Epithelial cell of esophagus (primary cell): ENCODE measurements around the gene PUS1.

Experiments
- DNase-seq: peaks from one replicate; pipeline ENCODE4 v3.0.0; 2010; ENCODE audit warnings: low read depth
- H3K4me3 ChIP-seq: 2 replicates; pipeline ENCODE4 v1.5.1; 2011; ENCODE audit warnings: mild to moderate bottlenecking, low read length, control low read depth
- TF ChIP-seq, protein P1 (sequence below): IDR thresholded peaks from 2 replicates; pipeline ENCODE4 v1.5.1; 2011; ENCODE audit warnings: low read depth, mild to moderate bottlenecking, low read length, control low read depth, inconsistent platforms; ENCODE audit not compliant: insufficient read depth; ENCODE audit errors: missing control alignments

Gene PUS1

DNA sequence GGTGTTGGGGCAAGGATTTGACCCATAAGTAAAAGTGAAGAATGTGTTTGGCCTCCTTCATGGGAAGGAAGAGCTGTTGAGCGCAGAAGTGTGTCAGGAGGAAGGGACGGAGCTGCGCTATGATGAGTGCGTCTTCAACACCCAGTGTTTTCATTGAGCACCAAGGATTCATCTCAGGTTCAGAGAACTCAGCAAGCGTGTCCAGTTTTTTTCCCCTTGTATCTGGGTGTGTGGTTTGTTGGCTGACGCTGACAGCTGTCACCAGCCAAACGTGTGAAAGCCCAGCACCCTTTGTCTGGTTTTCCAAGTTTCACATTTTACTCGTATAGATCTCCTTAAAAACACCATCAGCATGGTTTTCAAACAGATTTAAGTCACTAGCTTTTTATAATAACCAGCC, 33.0 kb downstream of the PUS1 start:
- no peak overlapping the region for H3K4me3 ChIP-seq
- DNase-seq = no peak
- TF ChIP-seq, protein P1, sequence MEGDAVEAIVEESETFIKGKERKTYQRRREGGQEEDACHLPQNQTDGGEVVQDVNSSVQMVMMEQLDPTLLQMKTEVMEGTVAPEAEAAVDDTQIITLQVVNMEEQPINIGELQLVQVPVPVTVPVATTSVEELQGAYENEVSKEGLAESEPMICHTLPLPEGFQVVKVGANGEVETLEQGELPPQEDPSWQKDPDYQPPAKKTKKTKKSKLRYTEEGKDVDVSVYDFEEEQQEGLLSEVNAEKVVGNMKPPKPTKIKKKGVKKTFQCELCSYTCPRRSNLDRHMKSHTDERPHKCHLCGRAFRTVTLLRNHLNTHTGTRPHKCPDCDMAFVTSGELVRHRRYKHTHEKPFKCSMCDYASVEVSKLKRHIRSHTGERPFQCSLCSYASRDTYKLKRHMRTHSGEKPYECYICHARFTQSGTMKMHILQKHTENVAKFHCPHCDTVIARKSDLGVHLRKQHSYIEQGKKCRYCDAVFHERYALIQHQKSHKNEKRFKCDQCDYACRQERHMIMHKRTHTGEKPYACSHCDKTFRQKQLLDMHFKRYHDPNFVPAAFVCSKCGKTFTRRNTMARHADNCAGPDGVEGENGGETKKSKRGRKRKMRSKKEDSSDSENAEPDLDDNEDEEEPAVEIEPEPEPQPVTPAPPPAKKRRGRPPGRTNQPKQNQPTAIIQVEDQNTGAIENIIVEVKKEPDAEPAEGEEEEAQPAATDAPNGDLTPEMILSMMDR = no peak

DNA sequence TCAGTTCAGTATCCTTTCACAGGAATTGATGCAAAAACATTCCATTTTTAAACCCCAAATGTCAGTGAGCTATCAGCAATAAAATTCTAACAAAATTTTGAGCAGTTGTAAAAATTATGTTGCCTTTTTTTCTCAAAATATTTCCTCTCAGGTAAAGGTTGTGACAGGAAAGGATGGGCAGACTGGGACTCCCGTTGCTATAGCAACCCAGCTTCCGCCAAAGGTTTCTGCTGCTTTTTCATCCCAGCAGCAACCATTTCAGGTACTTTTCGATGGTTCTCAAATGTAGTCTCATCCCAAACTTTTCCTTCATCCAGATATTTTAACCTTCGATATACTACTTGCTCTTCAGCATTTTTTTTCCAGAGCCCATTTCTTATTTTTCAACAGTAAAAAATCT, 34.3 kb downstream of the PUS1 start:
- no peak overlapping the region for H3K4me3 ChIP-seq
- TF ChIP-seq, protein P1 = no peak
- no peak for DNase-seq

DNA sequence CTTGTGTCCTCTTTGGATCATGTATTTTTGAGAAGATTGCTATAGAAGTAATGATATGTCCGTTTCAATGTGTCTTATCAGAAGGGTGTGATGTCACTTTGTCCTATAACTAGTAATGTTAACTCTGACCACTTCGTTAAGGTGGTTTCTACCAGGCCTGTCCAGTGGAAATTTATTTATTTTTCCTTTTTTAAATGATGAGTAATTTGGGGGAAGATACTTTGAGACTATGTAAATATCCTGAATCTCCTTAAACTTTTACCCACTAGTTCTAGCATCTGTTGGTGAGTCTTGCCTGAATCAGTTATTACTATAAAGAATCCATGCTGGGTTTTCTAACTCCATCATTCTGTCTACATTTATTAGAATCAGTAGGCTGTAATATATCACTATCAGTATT, 36.0 kb downstream of the PUS1 start:
- TF ChIP-seq, protein P1 = no peak
- no peak for DNase-seq

DNA sequence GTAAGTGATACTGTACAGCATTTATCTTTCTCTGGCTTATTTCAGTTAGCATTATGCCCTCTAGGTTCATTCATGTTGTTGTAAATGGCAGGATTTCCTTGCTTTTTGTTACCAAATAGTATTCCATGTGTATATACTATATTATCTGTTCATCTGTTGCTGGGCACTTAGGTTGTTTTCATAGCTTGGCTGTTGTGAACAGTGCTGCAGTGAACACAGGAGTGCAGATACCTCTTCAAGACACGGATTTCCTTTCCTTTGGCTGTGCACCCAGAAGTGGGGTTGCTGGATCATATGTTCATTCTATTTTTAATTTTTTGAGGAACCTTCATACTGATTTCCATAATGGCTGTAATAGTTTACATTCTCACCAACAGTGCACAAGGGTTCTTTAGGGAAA, 42.1 kb downstream of the PUS1 start:
- no peak overlapping the region for H3K4me3 ChIP-seq
- TF ChIP-seq, protein P1 = no peak
- DNase-seq = no peak

More for the DNA sequence above, 36.0 kb downstream of the PUS1 start:
- no peak overlapping the region for H3K4me3 ChIP-seq

DNA sequence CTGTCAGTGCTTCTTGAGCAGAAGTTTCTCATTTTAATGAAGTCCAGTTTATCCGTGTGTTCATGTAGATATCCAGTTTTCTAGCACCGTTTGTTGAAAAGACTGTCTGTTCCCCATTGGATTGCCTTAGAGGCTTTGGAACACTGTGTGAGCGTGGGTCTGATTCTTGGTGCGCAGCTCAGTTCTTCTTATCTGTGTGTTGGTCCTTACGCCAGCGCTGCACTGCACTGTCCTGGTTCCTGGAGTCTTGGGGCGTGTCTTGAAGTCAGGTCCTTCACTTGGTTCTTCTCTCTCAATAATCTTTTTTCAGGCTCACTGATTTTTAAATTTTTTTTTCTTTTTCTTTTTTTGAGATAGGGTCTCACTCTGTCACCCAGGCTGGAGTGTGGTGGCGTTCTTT, 46.2 kb downstream of the PUS1 start:
- H3K4me3 ChIP-seq = no peak overlapping the region
- no peak for DNase-seq
- TF ChIP-seq, protein P1 = no peak

DNA sequence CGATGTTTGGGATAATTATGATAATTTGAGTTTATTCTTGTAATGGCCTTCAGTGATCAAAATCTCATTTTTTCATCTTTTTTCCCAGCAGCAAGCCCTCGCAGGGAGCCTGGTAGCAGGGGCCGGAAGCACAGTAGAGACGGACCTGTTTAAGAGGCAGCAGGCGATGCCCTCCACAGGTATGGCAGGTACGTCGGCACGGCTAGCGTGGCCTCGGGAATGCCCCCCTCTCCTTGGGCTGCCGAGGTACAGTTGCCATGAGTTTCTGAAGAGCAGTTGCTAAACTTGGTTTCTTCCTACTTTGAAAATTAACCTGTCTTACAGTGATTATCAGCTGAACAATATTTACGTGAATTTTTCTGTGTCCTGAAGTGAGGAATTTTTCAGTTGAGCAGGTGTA, 50.5 kb downstream of the PUS1 start:
- TF ChIP-seq, protein P1 = no peak
- no peak for DNase-seq

DNA sequence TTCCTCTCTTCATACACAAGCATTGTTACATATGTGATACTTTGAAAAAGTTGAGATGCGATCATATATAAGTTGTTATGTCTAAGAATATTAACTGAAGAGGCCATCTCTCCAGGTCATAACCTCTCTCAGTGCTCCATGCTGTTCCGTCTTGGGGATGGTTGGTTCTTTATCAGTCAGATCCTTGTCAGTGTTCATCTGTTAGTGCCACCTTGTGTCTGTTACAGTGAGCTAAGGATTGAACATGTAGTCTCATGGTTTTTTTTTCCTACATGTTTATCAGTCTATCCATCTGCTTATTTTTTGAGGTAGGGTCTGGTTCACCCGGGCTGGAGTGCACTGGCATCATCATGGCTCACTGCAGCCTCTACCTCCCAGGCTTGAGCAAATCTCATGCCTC, 51.2 kb downstream of the PUS1 start:
- DNase-seq = peak; percentile 26
- TF ChIP-seq, protein P1 = peak; percentile 21
- no peak overlapping the region for H3K4me3 ChIP-seq

More for the DNA sequence above, 50.5 kb downstream of the PUS1 start:
- no peak overlapping the region for H3K4me3 ChIP-seq
